Activated T-cell treated with anti-CD3 and anti-CD28 coated beads, Interleukin-2, amount 50 U/mL, for 4 hours (primary cell): ENCODE measurements around the gene POLD2. TPM values are rescaled to one million over a fixed set of nuclear protein-coding genes. Genes with fewer than 3 reads are reported as not detected.

Experiments
- ATAC-seq, 2 donors: fragments of 200-7000 bp; cut with Tn5 transposase; one replicate each; pipeline ENCODE4 v1.10.0; 2021
- DNase-seq: peaks from one replicate; pipeline ENCODE4 v3.0.0-alpha.2; 2020
- H3K27me3 Mint-ChIP-seq: one replicate; pipeline ENCODE4 v1.8.0; 2021; ENCODE audit warnings: low read depth, mixed read lengths
- H3K36me3 Mint-ChIP-seq: one replicate; pipeline ENCODE4 v1.8.0; 2022; ENCODE audit warnings: mixed read lengths; ENCODE audit not compliant: insufficient read depth
- H3K4me1 Mint-ChIP-seq: one replicate; pipeline ENCODE4 v1.8.0; 2021; ENCODE audit warnings: low read depth, mixed read lengths
- H3K4me3 Mint-ChIP-seq: one replicate; pipeline ENCODE4 v1.8.0; 2021; ENCODE audit warnings: mild to moderate bottlenecking, moderate library complexity, mixed read lengths
- H3K9me3 Mint-ChIP-seq: one replicate; pipeline ENCODE4 v1.8.0; 2021; ENCODE audit warnings: mixed read lengths
- total RNA-seq, 3 donors: library from RNA; stranded (reverse); gene quantifications; one replicate each; pipeline ENCODE4 v1.2.1, GENCODE V29; 2021

Gene POLD2
- total RNA-seq, 3 donors from 2014 or later = 336 to 373 (median 346) TPM

GRCh38 chr7:44116789-44117666, 6.3 kb downstream of the POLD2 start:
- no peak for DNase-seq
- Mint-ChIP-seq H3K27me3 (no peaks in the 10 kb centered on the region), H3K36me3 (peaks cover 41% of the 10 kb centered on the region), H3K9me3 (no peaks in the 10 kb centered on the region), H3K4me3 (no peak overlapping the region), H3K4me1 (peaks cover 22% of the 10 kb centered on the region)
- no peak for ATAC-seq

- Mint-ChIP-seq H3K4me1 (peaks cover 15% of the 10 kb centered on the region), H3K27me3 (no peaks in the 10 kb centered on the region), H3K4me3 (no peak overlapping the region), H3K9me3 (no peaks in the 10 kb centered on the region), H3K36me3 (peaks cover 40% of the 10 kb centered on the region)
- no peak for ATAC-seq
- no peak for DNase-seq
Observed at GRCh38 chr7:44116087-44116788, 7.1 kb downstream of the POLD2 start.

DNA sequence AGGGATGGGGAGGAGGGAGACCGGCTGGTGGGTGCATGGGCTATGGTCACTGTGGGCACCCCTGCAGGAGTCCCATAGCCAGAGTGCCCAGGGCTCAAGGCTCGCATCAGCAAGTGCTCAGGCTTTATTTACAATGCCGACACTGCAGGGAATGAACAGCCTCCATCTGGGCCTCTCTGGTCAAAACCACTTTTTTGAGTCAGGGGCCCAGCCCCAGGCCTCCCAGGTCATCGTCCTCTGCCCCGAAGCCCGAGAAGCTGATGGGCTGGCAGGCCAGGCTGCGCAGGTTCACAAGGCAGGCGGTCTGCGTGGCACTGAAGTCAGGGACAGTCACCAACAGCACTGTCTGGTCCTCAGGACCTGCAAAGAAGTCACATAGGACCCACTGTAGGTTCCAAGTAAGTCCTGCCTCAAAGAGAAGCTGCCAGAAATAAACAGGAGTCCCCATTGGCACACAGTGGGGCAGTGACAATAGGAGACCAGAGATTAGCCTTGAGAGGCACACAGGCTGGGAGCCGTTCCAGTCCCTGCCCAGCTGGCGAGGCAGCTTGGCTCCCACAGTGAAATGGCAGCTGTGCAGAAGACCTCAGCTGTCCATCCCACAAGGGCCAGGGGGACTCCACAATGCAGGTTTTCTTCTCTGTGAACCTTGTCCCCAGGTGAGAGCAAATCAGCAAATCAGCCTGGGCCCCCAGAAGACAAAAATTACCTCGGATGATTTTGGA, 8.6 kb downstream of the POLD2 start:
- DNase-seq (no peak), ATAC-seq (no peak)
- no peaks in the 10 kb centered on the region for H3K9me3 Mint-ChIP-seq
- H3K4me3 Mint-ChIP-seq = no peak overlapping the region
- H3K4me1 Mint-ChIP-seq = peaks cover 2% of the 10 kb centered on the region
- no peaks in the 10 kb centered on the region for H3K27me3 Mint-ChIP-seq
- peaks cover 26% of the 10 kb centered on the region for H3K36me3 Mint-ChIP-seq

DNA sequence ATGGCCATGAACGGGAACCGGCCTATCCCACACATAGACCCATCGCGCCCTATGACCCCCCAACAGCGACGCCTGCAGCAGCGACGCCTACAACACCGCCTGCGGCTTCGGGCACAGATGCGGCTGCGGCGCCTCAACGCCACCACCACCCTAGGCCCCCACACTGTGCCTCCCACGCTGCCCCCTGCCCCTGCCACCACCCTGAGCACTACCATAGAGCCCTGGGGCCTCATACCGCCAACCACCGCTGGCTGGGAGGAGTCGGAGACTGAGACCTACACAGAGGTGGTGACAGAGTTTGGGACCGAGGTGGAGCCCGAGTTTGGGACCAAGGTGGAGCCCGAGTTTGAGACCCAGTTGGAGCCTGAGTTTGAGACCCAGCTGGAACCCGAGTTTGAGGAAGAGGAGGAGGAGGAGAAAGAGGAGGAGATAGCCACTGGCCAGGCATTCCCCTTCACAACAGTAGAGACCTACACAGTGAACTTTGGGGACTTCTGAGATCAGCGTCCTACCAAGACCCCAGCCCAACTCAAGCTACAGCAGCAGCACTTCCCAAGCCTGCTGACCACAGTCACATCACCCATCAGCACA, 9.5 kb downstream of the POLD2 start:
- Mint-ChIP-seq H3K4me1 (no peaks in the 10 kb centered on the region), H3K27me3 (no peaks in the 10 kb centered on the region), H3K4me3 (no peak overlapping the region), H3K9me3 (no peaks in the 10 kb centered on the region), H3K36me3 (peaks cover 19% of the 10 kb centered on the region)
- ATAC-seq (no peak), DNase-seq (no peak)

DNA sequence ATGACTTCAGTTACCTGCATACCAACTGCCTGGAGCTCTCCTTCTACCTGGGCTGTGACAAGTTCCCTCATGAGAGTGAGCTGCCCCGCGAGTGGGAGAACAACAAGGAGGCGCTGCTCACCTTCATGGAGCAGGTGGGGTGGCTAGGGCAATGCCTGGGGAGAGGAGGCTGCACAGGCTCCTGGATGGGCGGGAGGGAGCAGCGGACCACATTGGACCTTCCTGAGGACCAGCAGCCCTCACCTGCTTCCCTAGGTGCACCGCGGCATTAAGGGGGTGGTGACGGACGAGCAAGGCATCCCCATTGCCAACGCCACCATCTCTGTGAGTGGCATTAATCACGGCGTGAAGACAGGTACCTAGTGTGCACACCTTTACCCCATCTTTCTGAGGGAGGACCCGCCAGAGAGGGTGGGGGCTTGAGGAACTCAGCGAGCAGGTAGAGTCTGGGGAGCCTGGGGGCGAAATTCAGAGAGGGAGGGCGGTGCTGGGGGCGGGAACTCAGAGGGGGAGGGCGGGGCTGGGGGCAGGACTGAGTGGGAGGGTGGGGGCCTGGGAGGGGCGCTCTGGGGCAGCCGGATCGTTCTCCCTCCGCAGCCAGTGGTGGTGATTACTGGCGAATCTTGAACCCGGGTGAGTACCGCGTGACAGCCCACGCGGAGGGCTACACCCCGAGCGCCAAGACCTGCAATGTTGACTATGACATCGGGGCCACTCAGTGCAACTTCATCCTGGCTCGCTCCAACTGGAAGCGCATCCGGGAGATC, 10.2 kb downstream of the POLD2 start:
- DNase-seq = no peak
- Mint-ChIP-seq H3K4me1 (no peaks in the 10 kb centered on the region), H3K9me3 (no peaks in the 10 kb centered on the region), H3K36me3 (peaks cover 16% of the 10 kb centered on the region), H3K27me3 (no peaks in the 10 kb centered on the region), H3K4me3 (no peak overlapping the region)
- ATAC-seq = no peak

GRCh38 chr7:44112231-44112996, 10.9 kb downstream of the POLD2 start:
- Mint-ChIP-seq H3K4me1 (no peaks in the 10 kb centered on the region), H3K4me3 (no peak overlapping the region), H3K27me3 (no peaks in the 10 kb centered on the region), H3K9me3 (no peaks in the 10 kb centered on the region), H3K36me3 (peaks cover 10% of the 10 kb centered on the region)
- no peak for DNase-seq
- no peak for ATAC-seq

GRCh38 chr7:44111761-44112160, 11.6 kb downstream of the POLD2 start:
- no peak overlapping the region for H3K4me3 Mint-ChIP-seq
- H3K9me3 Mint-ChIP-seq = no peaks in the 10 kb centered on the region
- no peak for DNase-seq
- no peaks in the 10 kb centered on the region for H3K4me1 Mint-ChIP-seq
- no peaks in the 10 kb centered on the region for H3K27me3 Mint-ChIP-seq
- H3K36me3 Mint-ChIP-seq = peaks cover 8% of the 10 kb centered on the region
- no peak for ATAC-seq

GRCh38 chr7:44110719-44111635, 12.4 kb downstream of the POLD2 start:
- peaks cover 8% of the 10 kb centered on the region for H3K36me3 Mint-ChIP-seq
- no peak overlapping the region for H3K4me3 Mint-ChIP-seq
- H3K9me3 Mint-ChIP-seq = no peaks in the 10 kb centered on the region
- peaks cover 4% of the 10 kb centered on the region for H3K4me1 Mint-ChIP-seq
- peaks cover 4% of the 10 kb centered on the region for H3K27me3 Mint-ChIP-seq
- no peak for DNase-seq
- no peak for ATAC-seq

GRCh38 chr7:44109991-44110390, 13.4 kb downstream of the POLD2 start:
- Mint-ChIP-seq H3K4me1 (peaks cover 12% of the 10 kb centered on the region), H3K9me3 (no peaks in the 10 kb centered on the region), H3K27me3 (peaks cover 14% of the 10 kb centered on the region), H3K36me3 (peaks cover 5% of the 10 kb centered on the region), H3K4me3 (no peak overlapping the region)
- ATAC-seq (no peak), DNase-seq (no peak)

GRCh38 chr7:44108768-44109750, 14.3 kb downstream of the POLD2 start:
- Mint-ChIP-seq H3K27me3 (peaks cover 16% of the 10 kb centered on the region), H3K9me3 (no peaks in the 10 kb centered on the region), H3K4me1 (peaks cover 12% of the 10 kb centered on the region), H3K36me3 (peaks cover 2% of the 10 kb centered on the region), H3K4me3 (no peak overlapping the region)
- ATAC-seq (no peak), DNase-seq (no peak)

DNA sequence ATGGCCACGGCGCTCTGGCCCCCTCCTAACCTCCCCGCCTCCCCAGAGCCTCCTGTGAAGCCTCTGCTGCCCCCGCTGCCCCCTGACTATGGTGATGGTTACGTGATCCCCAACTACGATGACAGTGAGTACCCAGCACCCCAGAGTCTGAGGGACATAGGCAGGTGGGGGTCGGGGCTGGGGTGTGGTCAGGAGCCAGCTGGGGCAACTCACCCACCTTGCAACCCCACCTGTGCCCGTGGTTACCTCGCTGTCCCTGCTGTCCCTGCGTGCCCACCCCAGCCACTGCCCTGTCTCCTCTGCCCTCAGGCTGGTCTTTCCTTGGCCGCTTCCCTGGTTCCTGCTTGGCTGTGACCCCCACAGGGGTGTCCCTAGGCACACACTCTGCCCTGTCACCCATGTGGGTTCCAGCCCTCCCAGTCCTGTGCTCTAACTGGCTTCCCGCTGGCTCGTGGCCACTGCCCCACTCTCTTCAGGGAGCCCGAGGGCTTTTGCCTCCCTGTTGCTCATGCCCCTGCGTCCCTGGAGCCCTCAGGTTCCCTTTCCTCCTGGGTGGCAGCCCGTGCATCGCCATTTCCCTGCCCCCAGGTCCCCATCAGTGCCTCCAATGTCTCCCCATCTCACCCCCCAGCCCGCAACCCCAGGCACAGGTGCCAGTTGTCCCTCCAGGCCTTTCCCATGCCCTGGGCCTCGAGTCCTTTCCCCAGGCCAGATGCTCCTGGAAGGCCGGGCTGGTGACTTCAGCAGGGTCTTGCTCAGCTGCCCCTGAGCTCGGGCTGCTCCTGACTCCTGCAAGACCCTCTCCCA, 15.2 kb downstream of the POLD2 start:
- Mint-ChIP-seq H3K4me3 (no peak overlapping the region), H3K9me3 (no peaks in the 10 kb centered on the region), H3K27me3 (peaks cover 19% of the 10 kb centered on the region), H3K36me3 (no peaks in the 10 kb centered on the region), H3K4me1 (peaks cover 15% of the 10 kb centered on the region)
- no peak for ATAC-seq
- DNase-seq = no peak
